NCI-H446 treated with DMSO at 0.1 percent for 48 hours (cell line): ENCODE measurements around the gene PPOX.

ENCODE experiments used
- DNase-seq: peaks from one replicate; lab custom pipeline; 2025; lab: John Stamatoyannopoulos, UW

PPOX gene

DNA sequence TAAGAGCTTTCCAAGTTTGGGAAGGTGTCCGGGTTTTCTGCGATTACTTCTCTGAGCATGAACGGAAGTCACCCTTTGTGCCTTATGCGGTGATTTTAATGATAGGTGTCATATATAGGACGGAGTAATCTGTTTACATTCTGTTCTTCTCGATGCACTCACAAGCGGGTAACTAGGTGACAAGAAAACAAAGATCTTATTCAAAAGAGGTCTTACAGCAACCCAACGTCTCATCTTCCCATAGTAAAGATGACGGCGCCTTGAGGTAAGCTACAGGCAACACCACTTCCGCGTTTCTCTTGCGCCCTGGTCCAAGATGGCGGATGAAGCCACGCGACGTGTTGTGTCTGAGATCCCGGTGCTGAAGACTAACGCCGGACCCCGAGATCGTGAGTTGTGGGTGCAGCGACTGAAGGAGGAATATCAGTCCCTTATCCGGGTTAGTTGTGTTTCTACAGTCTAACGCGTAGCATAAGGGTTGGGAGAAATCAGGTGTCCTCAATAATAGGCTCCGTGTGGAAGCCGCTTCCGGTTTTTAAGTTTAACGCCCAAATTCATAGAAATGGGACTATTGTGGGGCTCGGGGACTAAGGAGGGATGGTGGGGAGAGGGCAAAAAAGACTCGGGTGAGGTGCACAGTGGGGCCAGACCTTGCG, 12.4 kb upstream of the PPOX start, which contains the start of gene UFC1:
UFC1 (plus strand) TSS at position 297 of the 656 bp plus-strand sequence; CDS start at position 317, 20 bp downstream.
- peak; percentile 85 for DNase-seq

GRCh38 chr1:161157867-161158266, 8.4 kb upstream of the PPOX start:
- no peak for DNase-seq

GRCh38 chr1:161158316-161159010, 7.8 kb upstream of the PPOX start:
- no peak for DNase-seq

DNA sequence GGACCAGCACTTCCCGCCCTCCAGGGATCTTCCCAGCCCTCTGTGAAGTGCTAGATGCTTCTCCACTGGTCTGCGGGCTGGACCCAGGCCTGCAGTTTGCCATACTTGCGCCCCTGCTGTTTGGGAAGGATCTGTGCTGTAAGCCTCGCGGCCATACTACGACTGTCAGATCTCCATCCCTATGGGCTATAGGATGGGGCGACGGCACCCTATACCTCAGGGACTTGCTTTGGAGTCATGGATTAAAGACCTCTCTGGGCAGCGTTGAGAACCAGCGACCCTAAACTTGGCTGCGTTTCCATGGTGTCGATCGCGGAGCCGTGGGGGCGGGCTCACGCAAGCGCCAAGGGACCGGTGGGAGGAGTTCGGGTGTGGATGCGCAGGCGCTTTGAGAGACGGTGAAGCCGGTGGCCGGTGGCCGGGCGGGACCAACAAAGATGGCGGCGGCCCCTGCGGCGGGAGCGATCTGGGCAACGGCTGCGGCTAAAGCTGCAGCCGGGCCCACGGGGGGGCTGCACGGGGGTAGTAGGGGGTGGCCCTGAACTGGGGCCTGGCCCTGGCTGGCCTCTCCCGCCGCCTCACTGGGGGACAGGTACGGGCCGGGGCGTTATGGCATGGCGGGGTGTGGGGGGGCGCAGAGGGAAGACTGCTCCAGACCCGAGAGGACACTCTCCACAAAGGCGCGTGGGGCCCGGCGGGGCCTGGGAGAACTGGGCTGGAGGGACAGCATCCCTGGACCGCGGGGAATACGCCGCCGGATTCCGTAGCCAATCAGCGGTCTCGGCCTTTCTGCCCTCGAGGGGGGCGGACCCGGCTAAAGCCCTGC, 6.9 kb upstream of the PPOX start, which contains the start of gene USP21:
USP21 (plus strand) TSS at position 414 of the 826 bp plus-strand sequence. CDS start 1,141 bp downstream, outside the sequence.
- peak; percentile 79 for DNase-seq

DNA sequence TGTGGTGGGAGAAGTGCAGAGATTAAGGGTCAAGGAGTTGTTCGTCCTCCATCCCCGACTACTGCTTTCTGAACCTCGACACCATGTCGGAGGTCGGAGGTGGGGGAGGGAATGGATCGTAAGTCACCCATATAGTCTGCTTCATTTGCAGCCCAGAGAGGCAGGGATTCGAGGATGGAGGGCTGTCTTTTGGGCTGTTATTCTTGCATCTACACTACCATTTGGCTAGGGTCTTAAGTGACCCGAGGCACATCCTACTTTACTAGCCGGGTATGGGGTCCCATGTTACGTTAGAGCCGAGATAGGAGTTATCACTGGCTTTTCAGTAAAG, 6.3 kb upstream of the PPOX start:
- DNase-seq: no peak

- no peak for DNase-seq
These were observed 5.5 kb upstream of the PPOX start for GRCh38 chr1:161160671-161161145.

GRCh38 chr1:161161652-161162051, 4.6 kb upstream of the PPOX start:
- no peak for DNase-seq

- DNase-seq: no peak
These were observed 4.2 kb upstream of the PPOX start for GRCh38 chr1:161162052-161162451.

DNA sequence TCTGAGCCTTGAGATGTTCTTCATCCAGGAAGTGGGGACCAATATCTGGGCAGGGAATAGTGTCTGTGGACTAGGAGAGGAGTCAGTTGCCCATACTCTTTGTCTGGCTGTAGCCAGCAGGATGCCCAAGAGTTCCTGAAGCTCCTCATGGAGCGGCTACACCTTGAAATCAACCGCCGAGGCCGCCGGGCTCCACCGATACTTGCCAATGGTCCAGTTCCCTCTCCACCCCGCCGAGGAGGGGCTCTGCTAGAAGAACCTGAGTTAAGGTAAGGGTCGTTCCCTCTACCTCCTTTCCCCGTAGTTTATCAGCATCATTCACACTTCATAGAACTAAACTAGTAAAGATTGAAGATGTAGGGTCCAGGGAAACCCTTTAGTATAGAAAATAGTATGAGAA, 3.4 kb upstream of the PPOX start:
- no peak for DNase-seq

DNA sequence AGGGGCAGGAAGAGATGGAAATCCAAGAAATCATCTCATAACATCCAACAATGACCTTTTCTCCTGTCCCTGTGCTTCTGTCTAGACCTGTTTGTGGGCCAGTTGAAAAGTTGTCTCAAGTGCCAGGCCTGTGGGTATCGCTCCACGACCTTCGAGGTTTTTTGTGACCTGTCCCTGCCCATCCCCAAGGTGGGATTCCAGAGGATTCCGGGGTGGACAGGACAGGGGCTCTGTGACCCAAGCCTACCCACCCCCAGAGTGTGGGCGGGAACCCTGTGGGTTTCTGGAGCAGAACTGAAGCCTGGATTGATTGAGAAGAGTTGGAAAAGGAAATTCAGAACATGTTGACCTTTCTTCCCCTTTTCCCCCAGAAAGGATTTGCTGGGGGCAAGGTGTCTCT, 2.4 kb upstream of the PPOX start:
- no peak for DNase-seq

GRCh38 chr1:161164901-161165610, 1.2 kb upstream of the PPOX start:
- DNase-seq: no peak

DNA sequence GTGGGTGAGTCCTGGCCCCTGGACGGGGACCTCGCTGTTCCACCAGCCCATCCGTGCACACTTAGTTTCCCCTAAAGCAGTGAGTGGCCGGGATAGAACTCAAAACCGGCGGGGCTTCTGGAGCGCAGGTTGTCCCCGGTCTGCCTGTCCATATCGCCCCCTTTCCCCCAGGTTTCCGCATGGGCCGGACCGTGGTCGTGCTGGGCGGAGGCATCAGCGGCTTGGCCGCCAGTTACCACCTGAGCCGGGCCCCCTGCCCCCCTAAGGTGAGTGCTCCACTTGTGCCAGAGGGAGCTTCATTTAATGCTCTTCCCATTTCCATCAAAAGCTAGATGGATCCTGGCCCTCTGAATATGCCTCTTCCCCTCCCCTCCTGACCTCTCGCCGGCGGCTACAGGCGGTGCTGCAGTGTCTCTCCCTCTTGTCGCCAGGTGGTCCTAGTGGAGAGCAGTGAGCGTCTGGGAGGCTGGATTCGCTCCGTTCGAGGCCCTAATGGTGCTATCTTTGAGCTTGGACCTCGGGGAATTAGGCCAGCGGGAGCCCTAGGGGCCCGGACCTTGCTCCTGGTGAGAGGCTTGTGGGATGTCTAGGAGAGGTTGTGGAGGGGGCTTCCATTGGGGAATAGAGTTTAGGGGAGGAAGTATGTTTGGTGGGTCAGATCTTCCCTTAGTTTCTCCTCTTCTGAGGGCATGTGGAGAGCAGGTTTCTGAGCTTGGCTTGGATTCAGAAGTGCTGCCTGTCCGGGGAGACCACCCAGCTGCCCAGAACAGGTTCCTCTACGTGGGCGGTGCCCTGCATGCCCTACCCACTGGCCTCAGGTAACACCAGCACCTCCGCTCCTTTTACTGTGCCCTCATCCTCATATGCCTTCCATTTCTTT, 683 bp downstream of the PPOX start:
- DNase-seq: no peak

DNA sequence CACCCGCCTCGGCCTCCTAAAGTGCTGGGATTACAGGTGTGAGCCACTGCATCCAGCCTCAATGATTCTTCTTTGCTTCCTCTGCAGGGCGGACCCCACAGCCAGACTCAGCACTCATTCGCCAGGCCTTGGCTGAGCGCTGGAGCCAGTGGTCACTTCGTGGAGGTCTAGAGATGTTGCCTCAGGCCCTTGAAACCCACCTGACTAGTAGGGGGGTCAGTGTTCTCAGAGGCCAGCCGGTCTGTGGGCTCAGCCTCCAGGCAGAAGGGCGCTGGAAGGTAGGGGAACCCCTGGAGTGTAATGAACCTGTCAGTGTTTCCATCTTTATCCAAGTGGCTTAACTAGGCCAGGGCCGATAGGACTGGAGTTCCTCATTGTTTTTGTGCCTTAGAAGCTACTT, 2.7 kb downstream of the PPOX start:
- no peak for DNase-seq

DNA sequence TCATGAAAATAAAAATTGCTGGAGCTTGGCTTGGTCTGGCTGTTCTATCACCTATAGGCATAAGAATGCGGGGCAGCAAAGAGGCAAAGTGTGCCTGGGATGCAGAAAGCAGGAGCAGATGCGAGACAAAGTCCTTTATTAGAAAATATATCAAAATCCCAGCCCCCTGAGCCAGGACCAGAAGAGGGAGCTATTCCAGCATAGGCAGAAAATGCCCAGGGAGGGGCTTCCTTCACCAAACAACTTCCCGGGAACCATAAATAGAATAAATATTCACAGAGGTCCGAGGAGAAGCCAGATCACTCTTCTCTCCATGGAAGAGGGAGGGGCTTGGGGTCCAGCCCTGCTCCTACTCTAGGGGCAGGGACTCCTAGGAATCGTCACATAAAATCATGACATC, 5.0 kb downstream of the PPOX start:
- DNase-seq: no peak

- DNase-seq: no peak
These were observed 5.5 kb downstream of the PPOX start for GRCh38 chr1:161171696-161172095.

GRCh38 chr1:161172349-161172748, 6.1 kb downstream of the PPOX start:
- DNase-seq: no peak

GRCh38 chr1:161172776-161173376, 6.7 kb downstream of the PPOX start:
- DNase-seq: no peak

DNA sequence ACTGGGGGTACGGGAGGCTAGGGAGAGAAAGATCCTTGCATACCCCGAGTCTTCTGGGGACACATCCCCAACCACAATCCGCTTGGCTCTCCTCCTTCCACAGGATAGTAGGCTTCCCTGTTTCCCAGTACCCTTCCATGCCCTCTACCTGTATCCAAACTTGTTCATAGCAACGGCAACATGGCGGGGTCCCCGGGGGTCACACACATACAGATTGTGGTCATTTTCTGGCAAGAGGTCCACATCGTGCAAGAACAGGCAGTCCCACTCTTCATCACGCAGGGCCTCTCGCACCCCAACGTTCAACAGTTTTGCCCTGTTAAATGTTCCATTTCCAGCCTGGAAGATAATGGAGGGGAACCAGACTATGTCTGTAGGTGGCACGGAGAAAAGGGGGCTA, 7.5 kb downstream of the PPOX start:
- DNase-seq: no peak

DNA sequence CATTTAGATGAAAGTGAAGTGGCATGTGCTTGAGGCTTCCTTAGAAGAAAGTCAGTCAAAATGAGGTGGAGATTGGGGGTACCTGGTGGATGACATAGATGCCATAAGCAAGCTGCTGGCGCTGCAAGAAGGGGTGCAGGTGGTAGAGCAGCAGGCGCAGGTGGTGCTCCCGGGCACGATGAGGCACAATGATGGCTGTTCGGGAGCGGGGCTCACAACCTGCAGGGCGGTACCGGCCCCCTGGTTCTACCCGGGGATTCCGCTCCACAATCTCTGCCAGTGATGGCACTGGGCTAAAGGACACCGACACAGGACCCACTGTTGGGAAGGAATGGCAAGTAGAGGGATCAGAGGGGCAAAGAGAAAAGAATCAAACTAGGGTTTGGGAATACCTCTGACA, 8.7 kb downstream of the PPOX start:
- DNase-seq: no peak

DNA sequence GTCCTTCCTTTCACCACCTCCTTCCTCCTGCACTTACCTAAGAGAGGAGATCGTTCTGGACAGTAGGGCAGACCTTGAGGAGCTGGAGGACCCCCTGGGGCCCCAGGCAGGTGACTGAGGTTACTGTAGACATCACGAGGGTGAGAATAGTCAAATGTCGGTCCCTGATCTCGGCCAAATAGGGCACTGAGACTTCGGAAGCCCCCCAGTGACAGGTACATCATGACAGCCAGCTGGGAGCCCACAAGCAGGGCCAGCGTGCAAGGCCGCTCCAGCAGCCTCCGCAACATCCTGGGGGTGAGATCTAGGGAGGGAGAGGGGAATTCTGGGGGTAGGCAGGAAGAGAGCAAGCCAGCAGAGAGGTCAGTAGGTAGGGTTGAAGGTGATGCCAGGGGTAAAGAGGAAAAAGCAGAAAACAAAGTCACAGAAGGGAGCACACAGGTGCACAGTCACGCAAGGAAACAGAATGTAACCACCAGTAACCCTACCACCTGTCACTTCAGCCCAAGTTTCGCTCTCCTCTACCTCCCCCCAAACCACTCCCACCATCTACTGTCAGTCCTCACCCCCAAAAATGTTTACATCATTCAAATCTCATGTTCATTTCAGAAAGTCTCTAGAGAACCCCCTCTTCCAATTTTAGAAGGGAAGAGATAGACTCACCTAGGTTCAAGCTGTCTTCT, 9.7 kb downstream of the PPOX start:
- DNase-seq: no peak
